ENCODE measurements around the gene SEMA5A.

The SEMA5A gene

GRCh38 chr5:9337928-9338595, 207.8 kb downstream of the SEMA5A start:
- DNase-seq (ENCODE audit: low spot score): peak; percentile 38
- peak; percentile 30 for FAIRE-seq

GRCh38 chr5:9335754-9336495, 209.9 kb downstream of the SEMA5A start:
- FAIRE-seq (no peak), DNase-seq (ENCODE audit: low spot score) (no peak)

GRCh38 chr5:9335269-9335668, 210.6 kb downstream of the SEMA5A start:
- no peak for DNase-seq (ENCODE audit: low spot score)
- FAIRE-seq: no peak

DNA sequence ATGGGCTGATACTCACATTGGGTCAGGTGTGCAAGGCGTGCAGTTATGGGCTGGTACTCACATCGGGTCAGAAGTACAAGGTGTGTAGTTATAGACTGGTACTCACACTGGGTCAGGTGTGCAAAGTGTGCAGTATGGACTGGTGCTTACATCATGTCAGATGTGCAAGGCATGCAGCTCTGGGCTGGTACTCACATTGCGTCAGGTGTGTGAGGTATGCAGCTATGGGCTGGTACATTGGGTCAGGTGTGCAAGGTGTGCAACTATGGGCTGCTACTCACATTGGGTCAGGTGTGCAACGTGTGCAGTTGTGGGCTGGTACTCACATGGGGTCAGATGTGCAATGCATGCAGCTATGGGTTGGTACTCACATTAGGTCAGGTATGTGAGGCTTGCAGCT, 213.8 kb downstream of the SEMA5A start:
- DNase-seq (ENCODE audit: low spot score) (no peak), FAIRE-seq (peak; percentile 89)

- FAIRE-seq (no peak), DNase-seq (ENCODE audit: low spot score) (no peak)
Measured at GRCh38 chr5:9331372-9331771, 214.5 kb downstream of the SEMA5A start.

- FAIRE-seq (no peak), DNase-seq (ENCODE audit: low spot score) (no peak)
Measured at GRCh38 chr5:9329125-9329524, 216.8 kb downstream of the SEMA5A start.

GRCh38 chr5:9325549-9325948, 220.3 kb downstream of the SEMA5A start:
- FAIRE-seq (no peak), DNase-seq (ENCODE audit: low spot score) (no peak)

GRCh38 chr5:9324348-9325077, 221.4 kb downstream of the SEMA5A start:
- DNase-seq (ENCODE audit: low spot score): no peak
- FAIRE-seq: no peak

- FAIRE-seq: no peak
- DNase-seq (ENCODE audit: low spot score): no peak
Measured at GRCh38 chr5:9320652-9321051, 225.2 kb downstream of the SEMA5A start.

DNA sequence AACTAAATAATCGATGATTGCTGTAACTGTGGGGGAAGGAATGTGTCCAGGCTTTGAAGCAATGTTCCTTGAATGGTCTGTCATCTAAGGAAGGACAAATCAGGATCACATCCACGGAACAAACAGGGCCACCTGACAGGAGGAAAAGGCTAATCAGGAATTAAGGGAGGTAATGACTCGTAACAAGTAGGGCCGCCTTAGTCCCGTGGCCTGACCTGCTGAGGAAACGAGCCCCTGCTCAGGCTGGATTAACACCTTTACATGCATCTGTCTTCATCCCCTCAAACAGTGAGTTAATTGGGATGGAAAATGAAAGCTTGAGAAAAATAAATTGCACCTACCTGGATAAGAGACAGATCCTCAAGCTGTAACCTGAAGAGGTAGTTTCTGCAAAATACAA, 227.8 kb downstream of the SEMA5A start:
- FAIRE-seq (no peak), DNase-seq (ENCODE audit: low spot score) (no peak)

GRCh38 chr5:9316733-9317132, 229.1 kb downstream of the SEMA5A start:
- no peak for DNase-seq (ENCODE audit: low spot score)
- no peak for FAIRE-seq

DNA sequence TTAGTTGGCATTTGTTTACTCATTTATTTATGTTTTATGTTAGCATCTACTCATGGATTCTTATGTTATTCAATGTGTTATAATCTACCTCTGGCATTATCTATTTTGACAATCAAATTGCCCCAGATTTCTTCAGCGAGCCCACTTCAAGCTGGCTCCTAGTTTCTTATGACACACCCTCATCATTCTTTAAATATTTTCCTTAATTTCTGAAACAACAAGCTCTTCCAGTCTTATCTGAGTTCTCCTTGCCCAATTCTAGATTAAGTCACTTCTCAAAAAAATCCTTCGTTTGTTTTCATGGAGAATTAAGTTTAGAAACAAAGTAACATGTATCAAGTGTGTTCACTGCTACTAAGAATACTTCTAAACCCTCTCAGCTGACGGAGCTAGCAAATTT, 229.8 kb downstream of the SEMA5A start:
- DNase-seq (ENCODE audit: low spot score): no peak
- no peak for FAIRE-seq

DNA sequence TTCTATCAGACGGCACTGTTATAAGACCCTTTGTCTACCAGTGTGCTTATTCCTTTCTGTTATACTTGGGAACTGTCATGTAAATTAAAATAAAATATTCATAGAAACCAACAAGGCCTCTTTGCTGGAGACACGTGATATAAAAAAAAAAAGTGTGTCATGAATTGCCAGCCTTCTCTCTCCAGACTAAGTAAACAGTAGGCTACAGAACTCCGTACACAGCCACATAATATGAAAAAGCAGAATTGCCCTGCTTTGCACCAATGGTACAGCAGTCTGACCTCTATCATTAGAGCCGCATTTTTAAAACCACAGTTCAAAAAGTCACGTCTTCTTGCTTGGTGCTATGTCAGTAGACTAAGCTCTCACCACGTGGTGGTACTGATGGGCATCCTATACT, 231.3 kb downstream of the SEMA5A start:
- FAIRE-seq (no peak), DNase-seq (ENCODE audit: low spot score) (no peak)

- no peak for DNase-seq (ENCODE audit: low spot score)
- FAIRE-seq: no peak
Measured at GRCh38 chr5:9313751-9314150, 232.1 kb downstream of the SEMA5A start.

GRCh38 chr5:9307150-9307549, 238.7 kb downstream of the SEMA5A start:
- DNase-seq (ENCODE audit: low spot score) (no peak), FAIRE-seq (no peak)

- no peak for DNase-seq (ENCODE audit: low spot score)
- FAIRE-seq: peak; percentile 91
Measured at GRCh38 chr5:9302218-9302617, 243.7 kb downstream of the SEMA5A start.

- DNase-seq (ENCODE audit: low spot score): no peak
Measured at GRCh38 chr5:9301200-9301599, 244.7 kb downstream of the SEMA5A start.

DNA sequence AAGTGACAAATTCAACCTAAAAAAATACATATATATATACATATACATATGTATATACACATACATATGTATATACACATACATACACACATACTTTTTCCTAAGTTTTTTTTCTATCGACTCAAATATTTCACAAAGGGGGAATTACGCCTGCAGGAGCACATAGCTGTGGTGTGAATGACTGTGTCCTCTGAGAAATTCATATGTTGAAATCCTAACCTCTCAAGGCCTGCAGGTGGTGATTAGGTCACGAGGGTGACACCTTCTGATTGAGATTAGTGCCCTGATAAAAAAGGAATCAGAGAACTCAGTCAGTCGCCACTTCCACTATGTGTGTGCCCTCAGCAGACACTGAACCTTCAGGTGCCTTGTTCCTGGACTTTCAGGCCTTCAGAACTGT, 248.7 kb downstream of the SEMA5A start:
- no peak for FAIRE-seq
- no peak for DNase-seq (ENCODE audit: low spot score)

More at GRCh38 chr5:9301200-9301599, 244.7 kb downstream of the SEMA5A start:
- FAIRE-seq: no peak

GRCh38 chr5:9295466-9295801, 250.4 kb downstream of the SEMA5A start:
- DNase-seq (ENCODE audit: low spot score): no peak
- no peak for FAIRE-seq

DNA sequence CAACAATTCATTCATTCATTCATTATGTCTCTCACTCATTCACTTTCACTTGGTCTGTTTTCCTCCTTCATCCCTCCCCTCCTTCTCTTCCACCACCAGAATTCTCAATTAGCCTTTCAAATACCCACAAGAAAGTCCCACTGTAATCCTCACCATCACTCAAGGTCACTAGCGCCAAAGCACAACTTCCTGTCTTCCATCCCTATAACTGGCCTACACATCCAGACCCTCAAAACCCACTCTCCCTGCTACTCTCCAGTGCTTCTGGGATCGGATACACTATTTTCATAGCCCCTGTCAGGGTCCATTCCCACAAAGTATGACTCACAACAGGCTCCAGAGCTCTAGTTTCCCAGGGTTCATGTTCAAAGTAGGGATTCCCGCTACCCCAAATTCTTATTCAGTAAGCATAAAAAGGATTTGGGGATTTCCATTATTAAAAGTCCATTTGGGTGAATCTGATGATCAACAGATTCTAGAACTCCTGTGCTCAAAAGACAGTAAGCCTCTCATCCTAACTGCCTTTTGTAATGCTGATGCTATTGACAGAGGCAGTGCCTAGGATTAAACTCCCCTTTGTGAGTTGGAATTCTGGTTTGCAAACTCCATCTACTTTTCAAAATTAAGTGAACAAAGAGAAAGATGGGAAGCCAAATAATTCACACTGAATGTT, 250.9 kb downstream of the SEMA5A start:
- DNase-seq (ENCODE audit: low spot score) (no peak), FAIRE-seq (no peak)

DNA sequence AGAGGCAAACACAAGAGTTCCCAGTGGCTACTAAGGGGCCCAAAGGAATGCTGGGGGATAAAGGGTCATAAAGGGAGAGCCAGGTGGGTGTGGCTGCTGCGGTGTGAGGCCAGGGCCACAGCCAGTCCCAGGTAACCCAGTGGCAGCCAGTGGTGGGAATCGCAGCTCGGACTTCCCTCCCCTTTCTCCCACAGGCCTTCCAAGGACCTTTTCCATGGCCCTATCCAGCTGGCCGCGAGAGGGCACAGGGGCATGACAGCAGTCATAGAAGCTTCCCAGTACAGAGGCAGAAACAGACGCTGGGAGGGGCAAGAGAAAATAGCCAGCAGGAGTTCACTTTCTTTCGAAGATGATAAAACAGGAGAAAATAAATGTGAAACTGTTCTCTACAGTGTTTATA, 257.6 kb downstream of the SEMA5A start:
- no peak for DNase-seq (ENCODE audit: low spot score)
- no peak for FAIRE-seq

- FAIRE-seq (no peak), DNase-seq (ENCODE audit: low spot score) (no peak)
Measured at GRCh38 chr5:9284781-9285307, 261.0 kb downstream of the SEMA5A start.

Measured in urothelium cell line (cell line).